ENCODE data around the gene TRMT1.

TRMT1 gene

DNA sequence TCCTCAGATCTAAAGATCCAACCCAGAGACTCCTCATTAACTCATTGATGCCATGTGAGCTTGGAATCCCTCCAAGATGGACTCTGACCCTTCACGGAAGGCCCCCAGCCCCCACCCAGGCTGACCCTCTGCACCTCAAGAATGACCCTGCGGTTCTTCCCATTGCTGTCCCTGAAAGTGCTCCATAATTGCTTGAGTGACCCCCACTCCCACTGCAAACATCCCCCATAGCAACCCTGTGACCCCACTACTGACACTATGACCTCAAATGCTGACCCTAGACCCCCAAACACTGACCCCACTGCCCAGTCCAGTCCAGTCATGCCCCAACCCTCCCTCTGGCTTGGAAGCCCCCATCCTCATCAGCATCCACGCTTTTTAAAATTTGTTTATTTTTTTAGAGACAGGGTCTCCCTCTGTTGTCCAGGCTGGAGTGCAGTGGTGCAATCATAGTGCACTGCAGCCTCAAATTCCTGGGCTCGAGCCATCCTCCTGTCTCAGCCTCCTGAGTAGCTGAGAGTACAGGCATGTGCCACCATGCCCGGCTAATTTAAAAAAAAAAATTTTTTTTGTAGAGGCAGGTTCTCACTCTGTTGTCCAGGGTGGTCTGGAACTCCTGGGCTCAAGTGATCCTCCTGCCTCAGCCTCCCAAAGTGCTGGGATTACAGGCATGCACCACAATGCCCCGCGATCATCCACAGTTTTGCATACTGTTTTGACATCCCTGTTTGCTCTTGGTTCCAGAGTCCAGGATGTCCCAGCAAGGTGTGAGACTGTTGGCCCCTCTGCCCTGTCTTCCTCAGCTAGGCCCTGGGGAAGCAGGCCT is 14.7 kb downstream of the TRMT1 start:
- no peak for DNase-seq

DNA sequence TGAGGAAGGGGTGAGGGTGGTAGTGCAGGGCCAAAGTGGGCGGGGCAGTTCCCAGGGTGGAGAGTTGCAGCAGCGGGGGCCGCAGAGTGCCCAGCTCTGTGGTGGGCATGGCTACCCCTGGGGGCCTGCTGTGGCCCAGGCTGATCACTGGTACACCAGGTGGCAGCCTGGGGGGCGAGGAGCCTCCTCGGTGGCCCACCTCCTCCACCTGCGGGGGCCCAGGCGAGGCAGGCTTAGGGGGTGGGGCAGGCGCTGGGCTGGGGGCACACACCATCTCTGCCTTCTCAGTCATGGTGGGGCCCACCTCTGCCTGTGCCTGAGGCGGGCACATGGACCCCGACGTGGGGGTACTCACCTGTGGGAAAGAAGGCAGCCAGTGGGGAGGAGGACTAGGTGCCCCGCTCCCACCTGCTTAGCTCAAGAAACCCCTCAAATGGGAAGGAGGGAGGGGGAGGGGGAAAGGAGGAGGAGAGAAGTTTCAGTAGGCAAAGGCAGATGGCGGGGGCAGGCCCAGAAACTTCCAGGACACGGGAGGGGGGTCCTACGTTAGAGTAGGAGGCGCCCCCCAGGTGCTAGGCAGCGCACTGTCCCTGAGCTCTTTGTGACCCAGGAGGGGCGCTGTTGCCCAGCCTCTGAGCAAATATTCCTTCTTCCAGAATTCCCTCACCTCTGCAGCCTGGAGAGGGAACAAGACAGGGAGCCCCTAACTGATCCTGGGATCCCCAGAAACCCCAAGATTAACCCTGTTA is 15.5 kb downstream of the TRMT1 start:
- no peak for DNase-seq

DNA sequence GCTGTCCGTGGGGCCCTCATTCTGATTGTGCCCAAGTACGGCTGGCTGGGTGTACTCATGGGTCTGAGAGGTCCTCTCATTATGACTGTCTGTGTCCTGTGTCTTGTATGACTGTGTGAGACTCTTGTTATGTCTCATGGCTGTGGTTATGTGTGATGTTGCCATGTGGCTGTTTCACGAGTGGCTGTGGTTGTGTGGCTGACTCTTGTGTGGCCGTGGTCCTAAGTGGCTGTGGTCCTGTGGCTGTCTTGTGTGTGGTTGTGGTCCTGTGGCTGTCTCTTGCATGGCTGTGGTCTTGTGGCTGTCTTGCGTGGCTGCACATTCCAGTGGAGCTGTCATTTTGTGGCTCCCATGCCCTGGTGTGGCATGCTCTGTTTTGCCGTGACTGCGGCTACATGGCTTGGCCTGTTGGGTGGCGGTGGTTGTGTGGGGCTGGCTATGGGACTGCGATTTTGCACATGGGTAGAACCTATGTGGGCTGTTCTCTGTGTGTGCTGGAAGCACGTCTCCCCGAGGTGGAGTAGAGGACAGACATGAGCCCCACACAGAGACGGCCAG is 16.4 kb downstream of the TRMT1 start:
- DNase-seq = peak; percentile 14 to 70 (median 32)

DNA sequence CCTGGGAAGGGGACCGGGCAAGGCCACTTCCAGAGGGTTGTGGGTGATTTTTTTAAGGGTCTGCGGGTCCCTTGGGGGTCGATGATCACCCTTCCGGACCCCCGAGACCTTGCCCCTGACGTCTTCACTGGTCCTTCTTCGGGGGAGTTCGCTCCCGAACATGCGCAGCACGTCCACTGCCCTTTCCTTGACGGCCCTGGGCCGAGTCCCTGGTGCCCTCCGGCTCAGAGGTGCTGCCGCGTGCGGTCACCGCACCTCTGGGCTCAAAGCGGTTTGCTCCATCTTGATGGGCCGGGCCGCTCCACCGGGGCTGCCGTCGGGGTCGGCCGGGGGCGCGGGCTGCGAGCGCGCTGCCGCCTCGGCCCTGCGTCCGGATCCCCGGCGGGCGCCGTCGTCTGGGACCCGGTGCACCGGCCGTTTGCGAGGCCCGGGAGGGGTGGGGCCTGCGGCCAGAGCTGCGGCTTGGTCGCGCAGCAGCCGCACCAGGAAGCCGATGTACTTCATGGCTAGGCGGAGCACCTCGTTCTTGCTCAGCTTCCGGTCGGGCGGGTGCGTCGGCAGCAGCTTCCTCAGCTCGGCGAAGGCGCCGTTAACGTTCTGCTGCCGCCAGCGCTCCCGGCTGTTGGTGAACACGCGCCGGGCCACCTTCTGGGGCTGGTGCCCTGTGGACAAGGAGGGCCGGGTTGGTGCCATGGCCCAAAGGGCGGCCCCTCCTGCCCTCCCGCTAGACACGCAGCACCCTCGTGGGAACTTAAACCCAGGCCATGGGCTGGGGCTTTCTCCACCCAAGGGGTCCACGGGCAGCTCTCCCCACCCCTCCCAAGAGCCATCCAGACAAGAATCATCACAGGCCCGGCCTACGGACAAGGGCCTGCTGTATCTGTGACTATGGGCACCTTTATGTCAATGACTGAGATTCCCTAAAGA is 17.2 kb downstream of the TRMT1 start:
- DNase-seq = peak; percentile 62 to 80 (median 70)

DNA sequence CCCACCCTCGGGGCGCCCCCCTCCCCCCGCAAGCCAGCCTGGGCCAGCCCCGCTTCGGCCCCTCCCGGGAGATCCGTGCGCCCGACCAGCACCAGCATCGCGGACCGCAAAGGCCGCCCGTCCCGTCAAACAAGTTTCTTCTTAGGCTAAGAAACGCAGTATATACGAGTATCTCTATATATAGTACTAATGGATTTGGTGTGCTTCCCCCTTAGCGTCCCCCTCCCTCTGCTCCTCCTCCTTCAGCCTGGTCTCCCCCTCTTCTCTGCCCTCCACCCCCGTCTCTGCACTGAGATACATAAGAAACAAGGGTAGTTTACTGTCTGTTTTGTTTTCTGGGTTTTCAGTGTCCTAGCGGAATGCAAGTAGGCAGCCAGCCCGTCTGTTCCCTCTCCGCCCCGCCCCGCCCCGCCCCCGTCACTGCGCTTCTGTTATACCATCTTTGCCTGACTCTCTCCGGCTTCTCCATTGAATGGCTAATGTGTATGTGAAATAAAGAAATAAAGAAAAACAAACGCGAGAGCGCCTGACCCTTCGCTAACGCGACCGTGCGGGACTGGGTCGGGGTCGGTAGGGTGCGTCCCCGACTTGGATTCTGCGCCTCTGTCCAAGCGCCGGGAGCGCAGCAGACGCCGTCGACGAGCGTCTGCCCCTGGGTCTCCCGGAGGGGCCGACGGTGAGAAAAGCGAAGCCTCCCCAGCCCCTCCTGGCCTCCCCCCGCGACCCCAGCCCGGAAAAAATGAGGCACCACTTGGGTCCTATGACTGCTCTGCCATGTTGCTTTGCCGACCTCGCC is 18.1 kb downstream of the TRMT1 start:
- DNase-seq = peak; percentile 18 to 60 (median 30)

DNA sequence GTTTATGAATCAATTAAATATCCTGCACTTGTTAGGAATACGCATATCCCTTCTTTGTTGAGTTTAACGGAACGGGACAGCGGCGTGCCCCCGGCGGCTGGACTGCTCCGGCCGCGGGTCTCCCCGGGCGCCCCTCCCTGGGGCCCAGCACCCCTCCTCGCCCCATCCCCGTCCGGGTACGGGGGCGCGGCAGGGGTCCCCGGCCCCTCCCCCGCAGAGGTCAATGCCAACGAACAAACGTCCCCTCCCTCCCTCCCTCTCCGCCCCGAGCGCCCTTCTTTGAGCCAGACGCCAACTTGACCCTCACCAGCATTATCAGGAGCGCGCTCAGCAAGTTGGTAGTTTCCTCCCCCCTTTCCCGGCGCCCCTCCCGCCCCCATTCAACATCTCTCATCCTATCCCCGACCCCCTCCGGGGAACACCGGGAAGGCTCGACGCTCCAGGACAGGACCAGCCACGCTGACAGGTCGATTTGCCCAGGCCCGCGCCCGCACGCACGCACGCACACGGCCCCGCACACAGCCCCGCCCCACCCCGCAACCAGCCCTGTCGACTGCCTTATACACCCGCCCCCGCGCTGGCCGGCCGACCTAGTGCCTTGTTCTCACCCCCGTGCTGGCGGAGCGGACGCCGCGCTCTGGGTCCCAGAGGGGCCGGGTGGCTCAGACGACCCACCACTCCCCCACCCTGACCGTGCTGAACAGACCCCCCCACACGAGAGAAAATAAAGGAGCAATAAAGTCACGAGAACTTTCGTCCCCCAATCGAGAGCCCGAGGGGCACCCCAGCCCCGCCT is 18.9 kb downstream of the TRMT1 start:
- peak in 1 of 6 experiments; percentile 12 for DNase-seq

DNA sequence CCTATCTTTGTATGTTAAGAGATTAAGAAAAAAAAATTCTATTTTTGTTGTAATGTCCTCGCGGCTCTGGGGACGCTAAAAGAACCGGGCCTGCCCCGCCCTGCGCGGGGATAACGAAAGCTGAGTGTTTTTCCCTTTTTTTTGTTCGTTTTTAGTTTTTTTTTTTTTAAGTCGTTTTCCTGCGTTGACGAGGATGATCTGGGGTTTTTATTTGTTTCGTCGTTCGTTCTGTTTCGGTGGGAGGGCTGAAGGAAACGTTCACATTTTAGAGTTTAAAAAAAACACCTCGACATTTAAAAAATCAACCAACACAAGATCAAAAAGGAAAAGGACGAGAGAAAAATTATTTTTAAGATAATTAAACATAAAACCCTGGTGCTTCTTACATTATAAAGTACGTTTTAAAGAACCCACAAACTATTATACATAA is 19.5 kb downstream of the TRMT1 start:
- DNase-seq = peak in 2 of 6 experiments; percentile 19 to 24

DNA sequence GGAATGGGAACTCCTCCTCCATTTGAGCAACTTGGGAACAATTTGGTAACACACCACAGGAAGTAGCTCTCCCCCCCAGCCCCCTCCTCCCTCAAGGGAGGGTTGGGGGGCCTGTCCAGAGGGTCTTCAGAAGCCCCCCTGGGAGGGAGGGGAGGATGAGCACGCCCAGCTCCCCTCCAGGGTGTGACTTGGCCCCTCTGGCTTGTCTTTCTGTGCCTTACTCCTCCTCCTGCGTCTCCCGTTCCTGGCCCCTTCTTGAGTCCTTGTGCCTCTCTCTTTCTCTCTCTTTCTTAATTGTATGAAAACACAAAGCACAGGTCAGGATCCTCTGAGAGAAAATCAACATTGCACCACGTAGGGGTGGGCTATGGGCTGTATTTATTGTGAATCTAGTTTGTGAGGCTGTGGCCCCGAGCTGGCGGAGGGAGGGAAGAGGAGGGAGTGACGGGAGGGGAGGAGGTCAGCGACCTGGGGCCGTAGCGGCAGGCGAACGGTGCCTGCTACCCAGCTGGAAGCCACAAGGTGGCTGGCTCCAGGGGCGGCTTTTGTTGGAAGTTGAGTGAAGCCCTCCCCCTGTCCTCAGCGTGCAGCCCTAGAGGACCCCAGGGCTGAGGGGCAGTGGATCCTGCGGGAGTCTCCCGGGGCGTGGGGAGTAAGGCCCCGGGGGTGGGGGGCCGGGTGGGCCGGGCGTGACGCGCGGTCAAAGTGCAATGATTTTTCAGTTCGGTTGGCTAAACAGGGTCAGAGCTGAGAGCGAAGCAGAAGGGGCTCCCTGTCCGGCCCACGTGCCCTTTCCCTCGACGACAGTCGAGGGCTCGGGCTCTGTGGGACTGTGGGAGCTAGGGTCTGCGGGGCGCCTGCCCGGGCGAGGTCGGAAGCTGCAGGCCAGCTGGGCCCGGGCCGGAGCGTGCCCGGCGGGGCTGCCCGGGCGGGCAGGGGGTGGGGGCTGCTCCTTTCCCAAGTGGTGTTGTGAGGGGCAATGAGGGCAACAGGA is 20.3 kb downstream of the TRMT1 start:
- peak in 1 of 6 experiments; percentile 21 for DNase-seq

DNA sequence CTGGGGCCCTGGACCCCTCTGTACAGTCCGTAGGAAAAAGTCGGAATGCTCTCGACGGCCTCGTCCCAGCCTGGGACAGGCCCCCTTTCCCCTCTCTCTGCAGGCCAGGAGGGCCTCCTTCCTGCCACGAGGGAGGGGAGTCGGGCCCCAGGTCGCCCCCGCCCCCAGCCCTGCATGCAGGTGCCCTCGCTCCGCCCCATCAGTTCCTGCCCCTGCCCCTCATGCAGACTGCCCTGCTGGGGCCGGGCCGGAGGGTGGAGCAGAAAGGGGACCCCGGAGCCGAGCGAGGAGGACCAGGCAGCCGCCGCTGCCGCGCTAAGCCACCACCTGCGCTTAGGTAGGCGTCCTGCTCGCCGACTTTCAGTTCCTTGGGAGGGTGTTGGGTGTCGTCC is 21.2 kb downstream of the TRMT1 start:
- peak in 3 of 6 experiments; percentile 8 to 26 (median 19) for DNase-seq

DNA sequence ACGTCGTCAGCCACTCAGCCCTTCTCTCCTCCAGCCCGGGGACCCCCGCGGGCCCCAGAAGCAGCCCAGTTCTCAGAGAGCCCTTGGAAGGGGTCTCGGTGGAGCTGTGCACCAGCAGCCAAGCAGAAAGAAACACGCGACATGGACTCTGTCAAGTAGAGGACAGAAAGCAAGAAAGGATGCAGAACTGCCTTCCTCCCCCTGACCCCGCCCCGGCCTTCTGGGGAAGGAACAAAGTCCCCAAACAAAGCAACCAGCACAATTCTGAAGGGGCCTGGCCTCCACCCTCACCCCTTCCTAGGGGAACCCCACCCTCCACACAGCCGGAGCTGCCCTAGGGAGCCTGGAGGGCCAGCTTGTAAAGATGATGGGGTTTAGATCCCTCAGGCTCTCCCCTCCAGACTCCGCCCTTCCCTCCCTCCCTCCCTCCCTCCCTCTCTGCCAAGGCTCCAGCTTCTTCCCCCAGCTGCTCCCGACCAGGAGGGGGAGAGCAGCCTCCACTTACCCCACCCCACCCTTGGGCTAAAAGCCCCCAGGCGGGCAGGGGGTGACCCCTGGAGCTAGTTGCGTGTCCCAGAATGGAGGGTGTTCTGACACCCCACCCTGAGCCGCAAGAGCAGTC is 21.7 kb downstream of the TRMT1 start:
- DNase-seq = no peak

DNA sequence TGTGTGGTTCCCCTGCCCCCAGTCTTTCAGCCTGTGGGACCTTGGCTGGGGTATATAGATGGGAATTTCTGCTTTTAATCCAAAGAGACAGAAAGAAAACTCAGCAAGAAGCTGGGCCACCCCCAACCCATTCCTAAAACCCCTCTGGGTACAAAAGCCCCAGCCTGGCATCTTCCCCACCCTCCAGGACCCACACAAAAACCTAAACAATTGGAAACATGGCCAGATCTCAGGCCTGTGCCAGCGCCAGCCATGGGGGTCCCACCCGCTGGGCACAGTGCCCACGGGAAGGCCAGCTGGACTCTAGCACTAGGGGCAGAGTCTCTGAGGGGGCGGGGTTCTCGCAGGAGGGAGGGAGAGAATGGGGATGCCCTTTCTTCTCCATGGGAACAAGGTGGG is 22.4 kb downstream of the TRMT1 start:
- no peak for DNase-seq

DNA sequence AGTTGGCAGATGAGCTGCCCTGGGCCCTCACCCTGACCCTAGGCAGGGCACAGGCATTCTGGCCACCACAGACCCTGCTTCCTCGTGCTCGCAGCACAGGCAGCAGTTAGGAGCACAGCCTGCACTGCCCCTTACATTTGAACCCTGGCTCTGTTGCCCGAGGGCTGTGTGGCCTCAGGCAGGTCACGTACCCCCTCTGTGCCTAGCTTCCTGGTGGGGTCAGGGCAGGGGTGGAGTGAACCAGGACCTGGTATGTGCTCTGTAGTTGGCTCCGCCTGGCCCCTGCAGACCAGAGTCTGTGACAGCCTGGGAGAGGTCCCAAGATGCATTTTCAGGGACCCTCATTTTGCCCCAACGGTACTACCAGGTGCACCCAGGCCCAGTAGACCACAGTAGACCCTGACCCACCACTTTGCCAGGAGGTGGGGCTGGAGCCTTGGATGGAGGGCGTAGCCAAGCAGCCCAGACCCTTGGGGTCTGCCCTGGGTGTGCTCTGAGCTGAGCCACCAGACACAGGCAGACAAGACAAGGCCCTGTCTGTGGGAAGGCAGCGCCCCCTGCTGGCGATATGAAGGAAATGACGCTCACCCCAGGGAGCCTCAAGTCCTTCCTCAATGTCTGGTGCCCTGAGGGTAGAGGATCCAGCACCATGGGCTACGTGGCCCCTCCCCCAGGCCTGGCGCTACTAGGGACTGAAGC is 23.0 kb downstream of the TRMT1 start:
- DNase-seq = peak; percentile 54 to 83 (median 74)

DNA sequence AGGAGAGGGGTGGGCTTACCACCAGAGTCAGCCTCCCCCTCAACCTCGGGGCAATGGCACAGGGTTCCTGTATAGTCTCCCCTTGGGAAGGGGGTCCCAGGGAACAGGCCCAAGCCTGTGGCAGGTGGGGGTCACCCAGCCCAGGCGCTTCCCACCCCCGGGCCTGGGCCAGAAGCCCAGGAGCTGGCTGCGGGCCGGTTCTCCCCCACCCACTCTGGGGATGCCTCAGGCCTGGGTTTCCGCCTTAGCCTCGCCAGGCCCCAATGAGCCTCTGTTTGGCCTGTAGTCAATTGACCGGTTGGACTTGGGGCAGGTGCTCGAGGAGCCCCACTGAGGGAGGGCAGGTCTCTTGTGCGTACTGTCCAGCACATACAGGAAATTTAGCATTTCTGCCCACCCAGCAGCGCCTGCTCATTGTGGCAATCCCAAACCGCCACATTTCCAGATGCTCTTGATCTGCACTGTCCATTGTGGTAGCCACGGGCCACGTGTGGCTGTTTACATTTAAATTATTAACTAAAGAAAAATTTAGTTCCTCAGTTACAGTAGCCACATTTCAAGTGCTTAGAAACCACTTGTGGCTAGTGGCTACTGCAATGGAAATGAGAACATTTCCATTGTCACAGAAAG is 23.8 kb downstream of the TRMT1 start:
- DNase-seq = no peak

DNA sequence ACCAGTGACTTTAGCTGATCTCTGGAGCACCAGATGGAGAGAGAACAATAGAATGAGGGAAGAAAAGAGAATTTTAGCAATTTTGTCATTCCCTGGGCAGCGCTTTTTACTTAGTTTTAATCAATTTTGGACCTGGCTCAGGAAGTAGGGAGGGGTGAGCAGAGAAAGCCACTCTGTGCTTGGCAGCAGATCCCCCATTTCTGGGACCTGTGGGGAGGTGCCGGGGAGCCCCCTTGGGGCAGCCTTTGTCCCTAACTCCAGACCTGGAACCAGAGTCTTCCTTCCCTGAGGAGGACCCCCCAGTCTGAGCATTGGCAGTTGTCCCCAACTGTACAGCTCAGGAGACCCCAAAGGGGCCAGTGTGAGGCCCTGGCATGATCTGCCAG is 24.4 kb downstream of the TRMT1 start:
- DNase-seq = no peak

DNA sequence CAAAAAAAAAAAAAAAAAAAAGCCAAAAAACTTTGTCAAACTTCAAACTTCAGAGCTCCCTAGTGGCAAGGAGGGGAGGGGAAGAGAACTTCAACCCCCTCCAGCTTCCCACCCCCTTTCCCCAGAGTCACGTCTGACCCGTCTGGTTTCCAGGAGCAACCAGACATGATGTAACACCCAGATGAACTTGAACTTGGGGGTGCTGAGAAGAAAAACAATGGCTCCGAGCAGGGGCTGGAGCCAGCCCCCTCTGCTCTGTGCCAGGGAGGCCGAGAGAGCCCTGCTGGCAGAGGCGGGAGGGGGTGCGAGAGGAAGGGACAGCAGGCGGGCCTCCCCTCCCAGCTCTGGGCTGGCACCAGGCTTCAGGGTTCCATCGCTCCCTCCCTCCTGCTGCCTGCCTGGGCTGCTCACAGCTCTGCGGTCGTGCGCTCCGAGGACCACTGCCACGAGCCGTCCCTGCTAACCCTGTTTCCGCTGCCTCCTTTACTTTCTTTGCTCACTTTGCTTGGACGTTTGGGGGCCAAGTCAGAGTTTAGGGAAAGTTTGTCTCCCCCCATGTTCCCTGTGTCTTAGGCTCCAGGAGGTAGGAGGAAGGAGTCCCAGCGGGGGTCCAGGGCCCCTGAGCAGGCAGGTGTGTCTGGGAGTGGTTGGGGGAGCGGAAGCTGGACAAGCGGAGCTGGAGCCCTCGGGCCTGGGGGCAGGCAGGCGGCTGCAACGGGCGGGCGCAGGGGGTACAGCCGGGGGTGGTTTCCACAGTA is 25.0 kb downstream of the TRMT1 start:
- DNase-seq = no peak

DNA sequence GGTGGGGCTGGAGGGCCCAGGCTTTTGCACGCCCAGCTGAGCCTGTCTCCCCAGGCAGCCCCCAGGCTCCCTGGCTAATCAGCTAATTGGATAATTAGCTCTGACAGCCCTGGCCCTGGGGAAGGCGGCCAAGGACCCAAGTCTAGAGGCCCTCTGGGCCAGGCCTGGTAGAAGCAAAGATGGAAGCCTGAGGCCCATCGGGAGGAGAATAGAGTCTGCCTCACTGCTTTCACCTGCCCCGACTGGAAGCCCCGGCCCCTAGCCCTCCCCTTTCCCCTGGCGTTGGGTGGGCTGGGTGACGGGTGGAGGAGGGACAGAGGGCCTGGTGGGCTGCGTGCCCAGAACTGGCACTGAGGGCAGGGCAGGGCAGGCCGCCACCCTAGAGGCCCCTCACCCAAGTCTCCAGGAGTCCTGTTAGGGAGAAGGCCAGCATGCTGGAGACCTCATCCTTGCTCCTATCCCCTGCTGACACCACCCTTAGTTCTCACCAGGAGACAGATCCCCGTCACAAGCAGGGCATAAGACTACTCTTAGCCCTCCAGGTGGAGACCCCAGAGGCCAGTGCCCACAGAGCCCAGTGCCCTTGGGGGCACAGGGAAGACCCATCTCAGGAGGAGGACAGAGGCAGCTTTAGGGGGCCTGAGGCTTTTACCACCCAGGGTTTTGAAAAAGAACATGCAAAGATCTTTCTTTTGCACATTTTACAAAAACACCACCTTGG is 25.9 kb downstream of the TRMT1 start:
- no peak for DNase-seq
